Measurements from ENCODE around the gene THBS2. TPM values are rescaled to one million over a fixed set of nuclear protein-coding genes. Genes with fewer than 3 reads are reported as not detected.
A peak's percentile ranks its signal among the peaks of the same experiment; 100 is the strongest.

Gene THBS2
- total RNA-seq, 1 donor from 2014 or later = 8.8 TPM

GRCh38 chr6:169213814-169214520 lies 39.7 kb downstream of the THBS2 start:
- peak in 1 of 2 donors; percentile 7 for ATAC-seq
- H3K27me3 ChIP-seq (ENCODE audit: low read depth) = no peaks in the 10 kb centered on the region
- H3K27ac ChIP-seq = peak overlapping the region; percentile 77
- H3K4me1 ChIP-seq = peaks cover 18% of the 10 kb centered on the region
- H3K4me3 ChIP-seq = no peak overlapping the region
- no peak for DNase-seq
- no peaks in the 10 kb centered on the region for H3K9me3 ChIP-seq
- no peaks in the 10 kb centered on the region for H3K36me3 ChIP-seq
- intact Hi-C loops (cut with DNase I) = no loop called here
- no peak for TF ChIP-seq CTCF (IDR thresholded peaks at IDR 0.05)

DNA sequence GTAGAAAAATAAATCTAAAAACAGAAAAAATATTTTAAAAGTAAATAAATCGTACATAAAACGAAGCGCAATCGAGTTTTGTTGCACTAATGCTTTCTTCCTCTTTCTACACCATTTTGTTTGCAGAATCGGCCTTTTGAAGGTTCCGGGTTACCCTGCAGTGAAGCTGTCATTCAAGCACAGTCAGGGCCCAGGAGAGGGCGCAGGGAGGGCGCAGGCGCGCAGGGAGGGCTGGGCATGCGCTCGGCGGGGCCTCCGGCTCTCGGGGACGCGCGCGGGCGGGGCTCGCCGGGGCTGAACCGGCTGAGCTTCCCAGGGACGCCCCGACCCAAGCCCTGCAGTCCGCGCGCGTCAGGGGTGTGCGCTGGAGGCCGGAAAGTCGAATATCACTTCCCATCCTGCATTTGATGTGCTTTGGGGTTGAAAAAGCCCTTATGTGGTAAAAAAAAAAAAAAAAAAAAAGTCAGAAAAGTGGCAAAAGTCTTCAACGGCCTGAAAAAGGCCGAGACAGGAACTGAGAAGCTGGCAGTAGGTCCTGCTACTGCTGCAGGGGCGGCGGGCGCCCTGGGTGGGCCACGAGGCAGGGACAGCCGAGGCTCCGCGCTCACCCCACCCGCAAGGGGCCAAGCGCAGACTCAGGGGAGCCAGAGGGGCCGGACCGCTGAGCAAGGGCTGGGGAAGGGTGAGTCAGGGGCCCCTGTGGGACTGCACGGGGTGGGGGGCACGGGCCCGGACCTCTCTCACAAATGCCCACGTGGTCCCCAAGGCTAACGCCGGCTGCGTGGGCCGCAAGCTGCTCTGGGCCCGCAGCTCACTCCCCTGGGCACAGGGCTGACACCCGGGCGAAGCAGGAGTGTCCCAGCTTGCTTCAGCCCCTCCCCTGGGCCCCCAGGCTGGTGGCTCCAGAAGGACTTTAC lies 40.5 kb downstream of the THBS2 start:
- no peaks in the 10 kb centered on the region for H3K27me3 ChIP-seq (ENCODE audit: low read depth)
- peak; percentile 93 for DNase-seq
- H3K4me1 ChIP-seq = peaks cover 18% of the 10 kb centered on the region
- intact Hi-C loops (cut with DNase I) = no loop called here
- TF ChIP-seq CTCF (IDR thresholded peaks at IDR 0.05) = peak; percentile 53
- peak; percentile 99 to 100 for ATAC-seq
- H3K4me3 ChIP-seq = peak overlapping the region; percentile 45
- H3K27ac ChIP-seq = peak overlapping the region; percentile 77
- no peaks in the 10 kb centered on the region for H3K9me3 ChIP-seq
- no peaks in the 10 kb centered on the region for H3K36me3 ChIP-seq

DNA sequence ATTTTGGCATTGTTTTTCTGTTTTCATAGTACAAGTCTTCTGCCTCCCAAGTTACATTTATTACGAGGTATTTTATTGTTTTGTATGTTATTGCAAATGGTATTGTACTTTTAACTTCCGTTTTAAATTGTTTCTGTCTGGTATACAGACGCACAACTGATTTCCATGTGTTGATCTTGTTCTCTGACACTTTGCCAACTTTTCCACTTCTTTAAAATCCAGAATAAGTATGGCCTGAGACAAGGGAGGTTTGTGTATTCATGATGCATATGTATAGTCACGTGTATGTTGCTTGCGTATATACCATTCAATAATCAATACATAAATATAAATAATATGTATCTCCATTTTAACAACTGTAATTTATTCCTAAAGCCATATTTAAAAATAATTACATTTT lies 41.2 kb downstream of the THBS2 start:
- no peaks in the 10 kb centered on the region for H3K27me3 ChIP-seq (ENCODE audit: low read depth)
- no peak overlapping the region for H3K27ac ChIP-seq
- intact Hi-C loops (cut with DNase I) = no loop called here
- H3K36me3 ChIP-seq = no peaks in the 10 kb centered on the region
- TF ChIP-seq CTCF (IDR thresholded peaks at IDR 0.05) = no peak
- ATAC-seq (no peak), DNase-seq (no peak)
- H3K9me3 ChIP-seq = peaks cover 4% of the 10 kb centered on the region
- H3K4me1 ChIP-seq = peaks cover 18% of the 10 kb centered on the region
- peak overlapping the region; percentile 45 for H3K4me3 ChIP-seq

- intact Hi-C loops (cut with DNase I) = no loop called here
- TF ChIP-seq CTCF (IDR thresholded peaks at IDR 0.05) = no peak
- H3K9me3 ChIP-seq = peaks cover 10% of the 10 kb centered on the region
- H3K4me1 ChIP-seq = peaks cover 18% of the 10 kb centered on the region
- ATAC-seq = no peak
- no peak overlapping the region for H3K4me3 ChIP-seq
- H3K27me3 ChIP-seq (ENCODE audit: low read depth) = no peaks in the 10 kb centered on the region
- H3K27ac ChIP-seq = no peak overlapping the region
- no peaks in the 10 kb centered on the region for H3K36me3 ChIP-seq
- no peak for DNase-seq
Observed at GRCh38 chr6:169211881-169212280, 41.8 kb downstream of the THBS2 start.

DNA sequence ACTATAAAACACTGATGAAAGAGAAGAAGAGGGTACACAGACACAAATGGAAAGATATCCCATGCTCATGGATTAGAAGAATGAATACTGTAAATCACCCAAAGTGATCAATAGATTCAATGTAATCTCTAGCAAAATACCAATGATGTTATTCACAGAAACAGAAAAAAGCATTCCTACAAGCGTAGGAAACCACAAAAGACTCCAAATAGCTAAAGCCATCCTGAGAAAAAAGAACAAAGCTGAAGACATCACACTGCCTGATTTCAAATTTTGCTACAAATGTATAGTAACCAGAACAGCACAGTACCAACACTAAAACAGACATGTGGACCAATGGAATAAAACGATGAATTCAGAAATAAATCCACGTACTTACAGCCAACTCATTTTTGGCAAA lies 43.0 kb downstream of the THBS2 start:
- TF ChIP-seq CTCF (IDR thresholded peaks at IDR 0.05) = no peak
- Histone ChIP-seq H3K4me1 (peaks cover 18% of the 10 kb centered on the region), H3K4me3 (no peak overlapping the region), H3K36me3 (no peaks in the 10 kb centered on the region), H3K9me3 (peaks cover 11% of the 10 kb centered on the region), H3K27me3 (ENCODE audit: low read depth) (no peaks in the 10 kb centered on the region), H3K27ac (no peak overlapping the region)
- DNase-seq = no peak
- intact Hi-C loops (cut with DNase I) = no loop called here
- ATAC-seq = no peak

All from lower lobe of right lung (tissue), 2 donors.